ENCODE measurements around the gene PIEZO2. TPM values are rescaled to one million over a fixed set of nuclear protein-coding genes. Genes with fewer than 3 reads are reported as not detected.
A peak's percentile ranks its signal among the peaks of the same experiment; 100 is the strongest.
"Not testable (repeated sequence)": the region's sequence is repeated elsewhere in the genome, so short reads cannot be mapped to it uniquely, and the experiment has no call there.

Gene PIEZO2
- not detected for total RNA-seq

DNA sequence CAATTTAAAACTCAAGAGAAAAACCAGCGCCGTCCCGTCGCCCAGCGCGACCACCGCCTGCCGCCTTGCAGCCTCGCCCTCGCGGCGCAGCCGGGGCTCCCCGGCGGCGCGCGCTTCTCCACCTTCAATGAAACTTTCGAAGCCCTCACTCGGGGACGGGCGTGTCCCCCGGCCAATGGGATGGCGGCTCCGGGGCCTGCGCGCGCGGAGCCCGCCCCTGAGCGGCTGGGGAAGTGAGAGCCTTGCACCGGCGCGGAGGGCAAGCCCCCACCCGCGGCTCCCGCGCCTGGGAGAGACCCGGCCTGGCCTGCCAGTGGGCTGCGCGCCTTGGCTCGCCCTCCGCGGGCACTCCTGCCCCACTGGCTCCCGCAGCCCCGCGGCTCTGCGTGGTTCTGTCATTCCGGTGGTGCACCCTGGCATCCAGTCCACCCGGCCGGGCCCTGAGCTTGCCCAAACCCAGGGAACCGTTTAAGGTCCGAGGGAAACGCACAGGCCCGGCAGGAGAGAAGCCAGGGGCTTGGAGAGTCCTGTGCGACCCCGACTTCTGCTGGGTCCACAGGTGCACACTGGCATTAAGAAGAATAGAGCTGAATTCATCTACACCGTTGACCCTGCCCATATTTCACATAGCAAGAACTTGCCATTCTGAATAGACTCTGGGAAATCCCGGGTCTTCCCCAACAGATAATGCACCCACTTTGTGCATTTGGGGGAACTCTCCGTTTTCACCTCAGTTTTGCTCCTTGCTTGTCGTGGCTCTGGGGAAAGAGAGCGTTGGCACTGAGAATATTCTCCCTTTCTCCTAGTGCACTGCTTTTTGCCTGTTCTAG, at the start of gene PIEZO2:
Gene PIEZO2 (minus strand): TSS at position 129 of the 830 bp plus-strand sequence. CDS start 981 bp downstream, outside the sequence.
- H3K36me3 Mint-ChIP-seq (ENCODE audit: insufficient read depth in 2 of 2): no peaks in the 10 kb centered on the region
- H3K4me3 Mint-ChIP-seq: no peak within 1 kb of the TSS
- DNase-seq (peak in 1 of 2 donors; percentile 14), ATAC-seq (replicated peaks in 1 of 2) (peak; percentile 39 to 51)
- no peak within 1 kb of the TSS for H3K27ac Mint-ChIP-seq
- H3K4me1 Mint-ChIP-seq (ENCODE audit: low read depth): no peaks in the 10 kb centered on the region
- H3K9me3 Mint-ChIP-seq: no peaks in the 10 kb centered on the region
- peaks cover 43% of the 10 kb centered on the region for H3K27me3 Mint-ChIP-seq (ENCODE audit: low read depth)

DNA sequence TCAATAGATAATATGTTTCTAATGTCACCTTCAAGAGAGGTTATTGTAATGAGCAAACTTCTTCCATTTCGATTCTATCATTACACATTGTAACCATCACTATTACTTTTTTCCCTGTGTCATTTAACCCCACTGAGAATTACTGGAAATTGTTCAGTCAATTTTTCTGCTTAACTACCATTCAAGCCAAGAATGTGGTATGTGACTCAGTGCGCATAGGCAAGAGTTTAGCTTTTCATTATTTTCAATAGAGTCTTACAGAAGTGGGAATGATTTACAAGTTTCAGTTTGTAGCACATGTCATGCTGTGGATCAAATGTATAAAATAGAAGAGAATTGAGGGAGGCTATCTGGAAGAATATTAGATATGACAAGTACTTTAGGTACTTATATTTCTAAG, 34.3 kb upstream of the PIEZO2 start:
- H3K27ac Mint-ChIP-seq: no peak overlapping the region
- no peaks in the 10 kb centered on the region for H3K4me1 Mint-ChIP-seq (ENCODE audit: low read depth)
- ATAC-seq (replicated peaks in 1 of 2): no peak
- H3K27me3 Mint-ChIP-seq (ENCODE audit: low read depth): peaks cover 12% of the 10 kb centered on the region
- no peak overlapping the region for H3K4me3 Mint-ChIP-seq
- H3K9me3 Mint-ChIP-seq: peaks cover 2 to 3% of the 10 kb centered on the region in 2 donors
- DNase-seq: no peak
- no peaks in the 10 kb centered on the region for H3K36me3 Mint-ChIP-seq (ENCODE audit: insufficient read depth in 2 of 2)

DNA sequence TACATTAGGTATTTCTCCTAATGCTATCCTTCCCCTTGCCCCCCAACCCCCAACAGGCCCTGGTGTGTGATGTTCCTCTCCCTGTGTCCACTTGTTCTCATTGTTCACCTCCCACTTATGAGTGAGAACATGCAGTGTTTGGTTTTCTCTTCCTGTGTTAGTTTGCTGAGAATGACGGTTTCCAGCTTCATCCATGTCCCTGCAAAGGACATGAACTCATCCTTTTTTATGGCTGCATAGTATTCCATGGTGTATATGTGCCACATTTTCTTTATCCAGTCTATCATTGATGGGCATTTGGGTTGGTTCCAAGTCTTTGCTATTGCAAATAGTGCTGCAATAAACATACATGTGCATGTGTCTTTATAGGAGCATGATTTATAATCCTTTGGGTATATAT, 32.3 kb upstream of the PIEZO2 start:
- not testable (repeated sequence) for H3K9me3 Mint-ChIP-seq; DNase-seq; H3K27ac Mint-ChIP-seq; H3K36me3 Mint-ChIP-seq (ENCODE audit: insufficient read depth in 2 of 2); H3K27me3 Mint-ChIP-seq (ENCODE audit: low read depth); H3K4me1 Mint-ChIP-seq (ENCODE audit: low read depth); ATAC-seq (replicated peaks in 1 of 2); H3K4me3 Mint-ChIP-seq

DNA sequence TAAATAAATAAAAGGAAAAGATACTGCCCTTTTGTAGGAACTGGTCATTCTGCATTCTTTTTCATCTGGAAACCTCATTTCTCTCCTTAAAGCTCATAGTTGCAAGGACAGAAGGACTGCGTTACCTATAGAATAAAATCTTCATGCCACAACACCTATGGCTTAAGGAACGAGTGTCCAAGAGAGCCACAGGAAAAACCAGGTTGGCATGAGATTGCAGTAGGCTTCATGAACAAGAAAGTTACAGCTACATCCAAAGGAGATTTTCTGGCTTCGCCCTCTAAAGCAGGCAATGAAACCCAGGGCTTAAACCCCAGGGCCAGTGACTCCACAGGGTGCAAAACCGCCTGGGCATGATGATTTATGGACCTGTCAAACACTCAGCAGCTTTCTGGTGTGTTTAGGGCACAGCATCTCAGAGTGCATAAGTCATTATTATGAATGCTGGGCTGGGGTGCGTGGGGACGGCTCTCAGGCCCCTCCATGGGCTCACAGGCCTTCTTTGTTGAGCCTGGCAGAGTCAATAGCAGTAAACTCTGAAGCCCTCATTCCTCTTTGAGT, 30.7 kb upstream of the PIEZO2 start:
- no peak overlapping the region for H3K4me3 Mint-ChIP-seq
- no peaks in the 10 kb centered on the region for H3K4me1 Mint-ChIP-seq (ENCODE audit: low read depth)
- DNase-seq (no peak), ATAC-seq (replicated peaks in 1 of 2) (no peak)
- H3K36me3 Mint-ChIP-seq (ENCODE audit: insufficient read depth in 2 of 2): no peaks in the 10 kb centered on the region
- H3K27ac Mint-ChIP-seq: no peak overlapping the region
- no peaks in the 10 kb centered on the region for H3K27me3 Mint-ChIP-seq (ENCODE audit: low read depth)
- H3K9me3 Mint-ChIP-seq: peaks cover 2 to 3% of the 10 kb centered on the region in 2 donors

DNA sequence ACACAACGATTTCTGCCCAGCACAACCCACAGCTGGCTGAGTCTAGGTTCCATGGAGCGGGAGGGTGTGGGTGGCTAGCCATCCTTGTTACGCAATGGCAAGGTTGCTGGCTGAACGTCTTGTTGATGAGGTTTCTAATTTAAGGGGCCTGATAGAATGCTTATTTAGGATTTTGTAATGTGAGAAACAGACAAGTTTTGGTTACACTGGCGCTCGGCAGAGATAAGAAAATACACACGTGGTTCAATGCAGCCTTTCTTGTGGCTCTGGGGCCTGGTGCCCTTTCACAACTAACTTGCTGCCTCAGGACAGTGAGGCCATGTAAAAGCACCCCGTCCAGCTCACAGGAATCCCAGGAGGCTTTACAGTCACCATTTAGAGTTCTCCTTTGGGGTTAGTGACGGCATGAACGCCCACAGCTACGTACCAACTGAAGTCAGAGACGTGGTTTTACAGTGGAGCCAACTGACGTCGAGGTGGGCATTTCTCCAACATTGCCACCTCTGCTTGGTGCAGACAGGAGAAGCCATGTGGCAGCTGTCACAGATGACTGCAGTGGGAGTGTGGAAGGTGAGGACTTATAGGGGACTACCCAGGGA, 29.7 kb upstream of the PIEZO2 start:
- Mint-ChIP-seq H3K4me1 (ENCODE audit: low read depth) (no peaks in the 10 kb centered on the region), H3K36me3 (ENCODE audit: insufficient read depth in 2 of 2) (no peaks in the 10 kb centered on the region), H3K27ac (no peak overlapping the region), H3K4me3 (no peak overlapping the region), H3K9me3 (peaks cover 2 to 3% of the 10 kb centered on the region in 2 donors), H3K27me3 (ENCODE audit: low read depth) (no peaks in the 10 kb centered on the region)
- ATAC-seq (replicated peaks in 1 of 2) (no peak), DNase-seq (no peak)

DNA sequence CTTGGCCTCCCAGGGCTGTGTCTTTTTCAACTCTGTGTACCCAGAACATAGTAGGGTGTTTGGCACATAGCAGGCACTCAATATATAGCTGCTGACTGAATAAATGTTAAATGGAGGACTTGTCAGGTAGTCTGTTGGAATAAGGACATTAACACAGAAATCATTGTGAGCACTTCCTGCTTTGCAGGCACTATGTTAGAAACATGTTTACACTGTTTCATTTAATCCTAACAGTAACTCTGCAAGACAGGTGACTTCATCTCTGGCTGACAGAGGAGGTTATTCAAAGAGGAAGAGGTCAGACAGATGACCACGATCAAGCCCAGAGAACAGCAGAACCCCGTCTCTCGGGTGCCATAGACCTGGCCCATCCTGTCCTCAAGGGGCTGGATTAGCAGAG, 28.0 kb upstream of the PIEZO2 start:
- H3K9me3 Mint-ChIP-seq: peaks cover 2 to 3% of the 10 kb centered on the region in 2 donors
- H3K4me3 Mint-ChIP-seq: no peak overlapping the region
- no peaks in the 10 kb centered on the region for H3K36me3 Mint-ChIP-seq (ENCODE audit: insufficient read depth in 2 of 2)
- no peak overlapping the region for H3K27ac Mint-ChIP-seq
- DNase-seq: no peak
- ATAC-seq (replicated peaks in 1 of 2): no peak
- no peaks in the 10 kb centered on the region for H3K27me3 Mint-ChIP-seq (ENCODE audit: low read depth)
- no peaks in the 10 kb centered on the region for H3K4me1 Mint-ChIP-seq (ENCODE audit: low read depth)

DNA sequence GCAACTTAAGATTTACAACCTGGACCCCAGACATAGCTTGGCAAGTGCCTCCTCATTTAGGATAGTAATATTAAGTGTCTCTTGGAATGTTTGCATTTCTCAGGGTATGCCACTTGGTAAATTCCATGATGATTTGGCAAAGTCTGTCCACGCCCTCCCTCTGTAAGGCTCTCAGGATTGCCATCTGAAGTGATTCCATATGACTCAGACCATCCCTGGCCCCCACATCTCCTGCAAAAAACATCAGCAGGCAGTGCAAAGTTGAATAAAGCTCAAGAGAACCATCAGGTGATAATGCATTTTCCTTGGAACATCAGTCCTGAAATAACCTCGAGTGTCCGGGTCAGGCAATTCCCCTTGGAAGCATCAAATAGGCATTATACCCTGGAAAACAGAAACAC, 27.1 kb upstream of the PIEZO2 start:
- no peaks in the 10 kb centered on the region for H3K4me1 Mint-ChIP-seq (ENCODE audit: low read depth)
- H3K36me3 Mint-ChIP-seq (ENCODE audit: insufficient read depth in 2 of 2): no peaks in the 10 kb centered on the region
- no peak overlapping the region for H3K27ac Mint-ChIP-seq
- H3K27me3 Mint-ChIP-seq (ENCODE audit: low read depth): no peaks in the 10 kb centered on the region
- no peak for DNase-seq
- ATAC-seq (replicated peaks in 1 of 2): no peak
- H3K4me3 Mint-ChIP-seq: no peak overlapping the region
- H3K9me3 Mint-ChIP-seq: no peaks in the 10 kb centered on the region

DNA sequence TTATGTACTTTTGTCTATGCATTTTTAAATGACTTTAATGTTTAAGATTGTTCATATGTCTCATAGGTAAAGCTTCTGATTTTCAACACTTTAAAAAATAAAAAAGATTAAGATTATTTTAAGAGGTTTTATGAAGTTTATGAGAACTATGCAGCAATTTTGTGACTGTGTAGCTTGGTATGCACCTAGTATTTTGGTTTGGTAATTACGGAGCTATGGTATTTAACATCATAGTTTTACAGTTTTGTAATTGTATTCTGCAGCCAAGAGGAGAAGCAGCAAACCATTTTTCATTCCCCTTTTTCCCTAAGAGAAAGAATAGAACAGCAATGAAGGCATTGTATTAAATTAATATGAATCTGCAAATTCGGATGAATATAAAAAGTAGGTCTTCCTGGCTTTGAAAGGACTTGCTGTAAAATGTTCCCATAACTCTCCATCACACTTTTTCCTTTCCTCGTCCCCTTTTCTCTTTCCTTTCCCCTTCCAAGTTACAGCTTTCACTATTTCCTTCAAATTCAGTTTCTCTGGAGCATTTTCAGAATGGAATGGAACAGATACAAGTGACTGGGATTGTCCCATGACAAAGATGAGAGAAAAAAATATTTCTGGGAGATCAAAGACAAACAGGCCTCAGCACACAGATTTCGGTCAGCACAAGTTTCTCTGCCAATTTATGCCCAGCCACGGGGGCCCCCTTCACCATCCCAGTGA, 26.1 kb upstream of the PIEZO2 start:
- no peaks in the 10 kb centered on the region for H3K9me3 Mint-ChIP-seq
- H3K4me3 Mint-ChIP-seq: no peak overlapping the region
- no peaks in the 10 kb centered on the region for H3K36me3 Mint-ChIP-seq (ENCODE audit: insufficient read depth in 2 of 2)
- no peak overlapping the region for H3K27ac Mint-ChIP-seq
- no peaks in the 10 kb centered on the region for H3K27me3 Mint-ChIP-seq (ENCODE audit: low read depth)
- ATAC-seq (replicated peaks in 1 of 2) (no peak), DNase-seq (no peak)
- H3K4me1 Mint-ChIP-seq (ENCODE audit: low read depth): no peaks in the 10 kb centered on the region

DNA sequence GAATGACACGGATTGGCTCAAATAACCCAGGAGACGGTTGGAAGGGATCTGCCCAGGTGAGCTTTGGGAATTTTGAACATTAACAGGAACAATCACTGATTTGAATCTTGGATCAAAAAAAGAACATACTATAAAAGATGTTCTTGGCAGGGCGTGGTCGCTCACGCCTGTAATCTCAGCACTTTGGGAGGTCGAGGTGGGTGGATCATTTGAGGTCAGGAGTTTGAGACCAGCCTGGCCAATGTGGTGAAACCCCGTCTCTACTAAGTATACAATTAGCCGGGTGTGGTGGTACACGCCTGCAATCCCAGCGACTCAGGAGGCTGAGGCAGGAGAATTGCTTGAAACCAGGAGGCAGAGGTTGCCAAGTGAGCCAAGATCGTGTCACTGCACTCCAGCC, 24.8 kb upstream of the PIEZO2 start:
- H3K36me3 Mint-ChIP-seq (ENCODE audit: insufficient read depth in 2 of 2); H3K27me3 Mint-ChIP-seq (ENCODE audit: low read depth); DNase-seq; H3K27ac Mint-ChIP-seq; H3K9me3 Mint-ChIP-seq; H3K4me1 Mint-ChIP-seq (ENCODE audit: low read depth); H3K4me3 Mint-ChIP-seq; ATAC-seq (replicated peaks in 1 of 2): not testable (repeated sequence)

DNA sequence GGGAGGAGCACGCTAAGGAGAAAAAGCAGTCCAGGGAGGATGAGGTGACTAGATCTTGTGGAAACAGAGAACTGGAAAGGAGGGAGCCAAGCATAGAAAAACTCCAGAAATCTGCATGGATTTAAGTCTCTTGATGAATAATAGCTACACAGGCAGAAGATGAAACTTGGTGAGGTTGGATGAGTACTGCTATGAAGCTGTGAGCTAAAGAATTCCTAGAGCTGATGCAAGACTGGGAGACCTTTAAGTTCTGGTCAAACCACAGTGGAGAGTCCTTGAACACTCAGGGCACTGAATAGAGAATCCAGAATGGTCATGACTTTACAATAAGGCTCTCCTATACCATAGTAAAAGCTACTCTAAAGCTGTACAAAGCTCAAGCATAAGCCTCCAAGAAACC, 18.4 kb upstream of the PIEZO2 start:
- H3K27me3 Mint-ChIP-seq (ENCODE audit: low read depth): peaks cover 16% of the 10 kb centered on the region
- no peak overlapping the region for H3K4me3 Mint-ChIP-seq
- DNase-seq: no peak
- no peaks in the 10 kb centered on the region for H3K4me1 Mint-ChIP-seq (ENCODE audit: low read depth)
- no peak overlapping the region for H3K27ac Mint-ChIP-seq
- no peaks in the 10 kb centered on the region for H3K9me3 Mint-ChIP-seq
- no peak for ATAC-seq (replicated peaks in 1 of 2)
- no peaks in the 10 kb centered on the region for H3K36me3 Mint-ChIP-seq (ENCODE audit: insufficient read depth in 2 of 2)

DNA sequence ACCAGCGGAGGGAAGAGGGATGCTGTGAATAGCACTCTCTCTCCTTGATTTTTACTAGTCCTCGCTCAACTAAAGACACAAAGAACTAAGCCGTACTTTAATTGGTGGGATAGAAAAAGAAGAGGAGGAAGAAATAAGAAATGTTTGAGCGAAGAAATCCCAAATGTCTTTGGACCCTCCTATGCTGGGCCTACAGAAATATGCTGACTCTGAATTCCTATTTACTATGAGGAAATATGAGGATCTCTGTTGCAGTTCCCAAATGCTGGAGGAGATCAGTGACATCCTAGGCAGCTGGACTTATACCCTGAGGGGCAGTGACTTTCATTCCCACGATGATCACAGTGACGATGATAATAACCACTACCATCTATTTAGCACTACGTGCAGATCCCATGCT, 16.6 kb upstream of the PIEZO2 start:
- Mint-ChIP-seq H3K27me3 (ENCODE audit: low read depth) (peaks cover 16% of the 10 kb centered on the region), H3K4me1 (ENCODE audit: low read depth) (no peaks in the 10 kb centered on the region), H3K4me3 (no peak overlapping the region), H3K9me3 (no peaks in the 10 kb centered on the region), H3K27ac (no peak overlapping the region), H3K36me3 (ENCODE audit: insufficient read depth in 2 of 2) (no peaks in the 10 kb centered on the region)
- DNase-seq (no peak), ATAC-seq (replicated peaks in 1 of 2) (no peak)

DNA sequence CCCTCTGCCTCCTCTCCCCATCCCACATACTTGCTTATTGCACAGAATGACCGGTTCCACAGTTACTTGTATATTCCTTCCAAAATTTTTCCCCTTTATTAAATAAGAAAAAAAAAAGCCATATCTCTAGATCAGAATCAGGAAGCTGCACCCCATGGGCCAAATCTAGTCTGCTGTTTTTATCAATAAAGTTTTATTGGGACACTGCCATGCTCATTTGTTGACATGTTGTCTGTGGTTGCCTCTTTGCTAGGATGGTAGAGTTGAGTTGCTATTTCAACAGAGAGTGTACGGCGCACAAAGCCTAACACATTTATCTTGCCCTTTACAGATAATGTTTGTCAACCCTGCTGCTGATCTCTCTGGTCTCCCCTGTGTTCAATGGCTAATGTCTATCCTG, 15.8 kb upstream of the PIEZO2 start:
- Mint-ChIP-seq H3K27me3 (ENCODE audit: low read depth) (peaks cover 16% of the 10 kb centered on the region), H3K27ac (no peak overlapping the region), H3K9me3 (no peaks in the 10 kb centered on the region), H3K36me3 (ENCODE audit: insufficient read depth in 2 of 2) (no peaks in the 10 kb centered on the region), H3K4me3 (no peak overlapping the region), H3K4me1 (ENCODE audit: low read depth) (no peaks in the 10 kb centered on the region)
- ATAC-seq (replicated peaks in 1 of 2): no peak
- no peak for DNase-seq

DNA sequence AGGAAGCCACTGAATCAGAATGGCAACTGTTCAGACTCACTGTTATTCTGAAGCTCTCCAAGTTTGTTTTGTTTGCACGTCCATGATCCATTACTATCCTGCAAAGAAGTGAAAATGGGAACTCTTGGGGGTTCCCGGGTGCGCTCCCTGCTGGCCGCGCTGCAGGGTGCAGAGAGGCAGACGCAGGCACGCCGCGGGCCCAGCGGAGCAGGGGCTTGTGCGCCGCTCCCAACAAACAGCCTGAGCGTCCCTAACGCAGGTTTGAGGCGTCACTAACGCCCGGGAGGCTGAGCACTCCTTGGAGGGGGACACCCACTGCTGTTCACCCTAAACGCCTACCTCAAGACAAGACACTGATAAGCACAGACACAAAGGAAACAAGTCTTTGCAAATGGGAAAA, 14.3 kb upstream of the PIEZO2 start:
- ATAC-seq (replicated peaks in 1 of 2): no peak
- Mint-ChIP-seq H3K27me3 (ENCODE audit: low read depth) (peaks cover 16% of the 10 kb centered on the region), H3K27ac (no peak overlapping the region), H3K4me1 (ENCODE audit: low read depth) (no peaks in the 10 kb centered on the region), H3K4me3 (peak overlapping the region in 1 of 2 donors; percentile 20), H3K36me3 (ENCODE audit: insufficient read depth in 2 of 2) (no peaks in the 10 kb centered on the region), H3K9me3 (no peaks in the 10 kb centered on the region)
- peak in 1 of 2 donors; percentile 9 for DNase-seq
